DOHH2 (cell line): Measurements from ENCODE around the gene SLCO4C1.

ENCODE experiments used
- H3F3A ChIP-seq: fragments of 200-600 bp; sonication (generic), shearing (Covaris generic); 2 replicates; pipeline ENCODE4 v1.6.0; 2016; ENCODE audit warnings: antibody characterized with exemption, mild to moderate bottlenecking; ENCODE audit not compliant: control insufficient read depth, insufficient read depth
- H3K27ac ChIP-seq: fragments of 200-600 bp; sonication (generic); 2 replicates; pipeline ENCODE4 v1.5.1; 2014; ENCODE audit warnings: low read depth, mild to moderate bottlenecking, low read length, moderate library complexity
- H3K27me3 ChIP-seq: fragments of 200-600 bp; sonication (generic); 2 replicates; pipeline ENCODE4 v1.6.1; 2014; ENCODE audit warnings: mild to moderate bottlenecking, low read length, mixed read lengths; ENCODE audit not compliant: control insufficient read depth
- H3K36me3 ChIP-seq: fragments of 200-600 bp; sonication (generic); 2 replicates; pipeline ENCODE4 v1.6.1; 2014; ENCODE audit warnings: mild to moderate bottlenecking, low read length, moderate library complexity, mixed read lengths; ENCODE audit not compliant: control insufficient read depth
- H3K4me1 ChIP-seq: fragments of 200-600 bp; sonication (generic); 2 replicates; pipeline ENCODE4 v1.6.1; 2014; ENCODE audit warnings: mild to moderate bottlenecking, low read length, mixed read lengths; ENCODE audit not compliant: control insufficient read depth
- H3K4me2 ChIP-seq: fragments of 200-600 bp; sonication (generic); 2 replicates; pipeline ENCODE4 v1.6.0; 2014; ENCODE audit warnings: mild to moderate bottlenecking, low read length, moderate library complexity
- H3K4me3 ChIP-seq: fragments of 200-600 bp; sonication (generic); 2 replicates; pipeline ENCODE4 v1.5.1; 2014; ENCODE audit warnings: mild to moderate bottlenecking, low read length, mixed read lengths
- H3K79me2 ChIP-seq: fragments of 200-600 bp; sonication (generic); 2 replicates; pipeline ENCODE4 v1.6.1; 2014; ENCODE audit warnings: mild to moderate bottlenecking, low read length, mixed read lengths; ENCODE audit not compliant: control insufficient read depth
- H3K9me2 ChIP-seq: fragments of 200-600 bp; sonication (generic); replicated peaks from 2 replicates; pipeline ENCODE4 v1.6.1; 2014; ENCODE audit warnings: mild to moderate bottlenecking, low read length, mixed read lengths; ENCODE audit not compliant: control insufficient read depth
- H3K9me3 ChIP-seq: fragments of 200-600 bp; sonication (generic); 2 replicates; pipeline ENCODE4 v1.6.1; 2014; ENCODE audit warnings: antibody characterized with exemption, low read length, mixed read lengths; ENCODE audit not compliant: control insufficient read depth, insufficient read depth
- H4K20me1 ChIP-seq: fragments of 200-600 bp; sonication (generic); 2 replicates; pipeline ENCODE4 v1.6.0; 2014; ENCODE audit warnings: low read depth, mild to moderate bottlenecking, antibody characterized with exemption, low read length, moderate library complexity; ENCODE audit not compliant: control insufficient read depth, insufficient read depth
- EZH2phosphoT487 ChIP-seq: fragments of 200-600 bp; sonication (generic); IDR thresholded peaks from 2 replicates; pipeline ENCODE4 v1.6.1; 2017; ENCODE audit warnings: borderline replicate concordance, mild to moderate bottlenecking, antibody characterized with exemption, low read length, moderate library complexity, mixed read lengths
- TF ChIP-seq, protein P1 (sequence below): fragments of 200-600 bp; sonication (generic); IDR thresholded peaks from one replicate; pipeline ENCODE4 v1.5.1; 2014; ENCODE audit warnings: antibody characterized with exemption, mild to moderate bottlenecking, low read depth, low read length; ENCODE audit not compliant: poor library complexity, severe bottlenecking

SLCO4C1 gene

GRCh38 chr5:102218159-102218558 is 77.9 kb downstream of the SLCO4C1 start:
- H3K4me1 ChIP-seq, result no peaks in the 10 kb centered on the region
- TF ChIP-seq, protein P1, sequence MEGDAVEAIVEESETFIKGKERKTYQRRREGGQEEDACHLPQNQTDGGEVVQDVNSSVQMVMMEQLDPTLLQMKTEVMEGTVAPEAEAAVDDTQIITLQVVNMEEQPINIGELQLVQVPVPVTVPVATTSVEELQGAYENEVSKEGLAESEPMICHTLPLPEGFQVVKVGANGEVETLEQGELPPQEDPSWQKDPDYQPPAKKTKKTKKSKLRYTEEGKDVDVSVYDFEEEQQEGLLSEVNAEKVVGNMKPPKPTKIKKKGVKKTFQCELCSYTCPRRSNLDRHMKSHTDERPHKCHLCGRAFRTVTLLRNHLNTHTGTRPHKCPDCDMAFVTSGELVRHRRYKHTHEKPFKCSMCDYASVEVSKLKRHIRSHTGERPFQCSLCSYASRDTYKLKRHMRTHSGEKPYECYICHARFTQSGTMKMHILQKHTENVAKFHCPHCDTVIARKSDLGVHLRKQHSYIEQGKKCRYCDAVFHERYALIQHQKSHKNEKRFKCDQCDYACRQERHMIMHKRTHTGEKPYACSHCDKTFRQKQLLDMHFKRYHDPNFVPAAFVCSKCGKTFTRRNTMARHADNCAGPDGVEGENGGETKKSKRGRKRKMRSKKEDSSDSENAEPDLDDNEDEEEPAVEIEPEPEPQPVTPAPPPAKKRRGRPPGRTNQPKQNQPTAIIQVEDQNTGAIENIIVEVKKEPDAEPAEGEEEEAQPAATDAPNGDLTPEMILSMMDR, result no peak
- no peak for TF ChIP-seq EZH2phosphoT487
- no peak overlapping the region for H3K4me2 ChIP-seq
- H3K27me3 ChIP-seq, result no peaks in the 10 kb centered on the region
- no peaks in the 10 kb centered on the region for H3K9me3 ChIP-seq
- H3K9me2 ChIP-seq, result no peaks in the 10 kb centered on the region
- H3F3A ChIP-seq, result no peaks in the 10 kb centered on the region
- no peaks in the 10 kb centered on the region for H3K79me2 ChIP-seq
- H3K27ac ChIP-seq, result no peak overlapping the region
- H3K4me3 ChIP-seq, result no peak overlapping the region
- no peaks in the 10 kb centered on the region for H3K36me3 ChIP-seq
- no peaks in the 10 kb centered on the region for H4K20me1 ChIP-seq

GRCh38 chr5:102216678-102217077 is 79.4 kb downstream of the SLCO4C1 start:
- Histone ChIP-seq H3K27me3 (no peaks in the 10 kb centered on the region), H3K4me1 (no peaks in the 10 kb centered on the region), H3K9me2 (no peaks in the 10 kb centered on the region), H3K36me3 (no peaks in the 10 kb centered on the region), H3K27ac (no peak overlapping the region), H3F3A (no peaks in the 10 kb centered on the region), H4K20me1 (no peaks in the 10 kb centered on the region), H3K79me2 (no peaks in the 10 kb centered on the region), H3K4me3 (no peak overlapping the region), H3K4me2 (no peak overlapping the region), H3K9me3 (no peaks in the 10 kb centered on the region)
- TF ChIP-seq, protein P1, result no peak
- TF ChIP-seq EZH2phosphoT487, result no peak

- Histone ChIP-seq H3K27ac (no peak overlapping the region), H3K27me3 (no peaks in the 10 kb centered on the region), H3K36me3 (no peaks in the 10 kb centered on the region)
Observed at GRCh38 chr5:102211165-102211564, 84.9 kb downstream of the SLCO4C1 start.

More at GRCh38 chr5:102211165-102211564, 84.9 kb downstream of the SLCO4C1 start:
- H4K20me1 ChIP-seq, result no peaks in the 10 kb centered on the region
- TF ChIP-seq, protein P1, result no peak
- no peak for TF ChIP-seq EZH2phosphoT487
- H3K4me2 ChIP-seq, result no peak overlapping the region
- H3K4me1 ChIP-seq, result no peaks in the 10 kb centered on the region
- H3K9me2 ChIP-seq, result no peaks in the 10 kb centered on the region
- no peak overlapping the region for H3K4me3 ChIP-seq
- no peaks in the 10 kb centered on the region for H3K9me3 ChIP-seq
- no peaks in the 10 kb centered on the region for H3F3A ChIP-seq
- H3K79me2 ChIP-seq, result no peaks in the 10 kb centered on the region
